Measurements from ENCODE around the gene SERTAD3. TPM values are rescaled to one million over a fixed set of nuclear protein-coding genes. Genes with fewer than 3 reads are reported as not detected.
"Not testable (repeated sequence)": the region's sequence is repeated elsewhere in the genome, so short reads cannot be mapped to it uniquely, and the experiment has no call there.

The SERTAD3 gene
- polyA plus RNA-seq, 1 of the 3 experiments (the other 2 are of a cell fraction): 11.3 TPM

DNA sequence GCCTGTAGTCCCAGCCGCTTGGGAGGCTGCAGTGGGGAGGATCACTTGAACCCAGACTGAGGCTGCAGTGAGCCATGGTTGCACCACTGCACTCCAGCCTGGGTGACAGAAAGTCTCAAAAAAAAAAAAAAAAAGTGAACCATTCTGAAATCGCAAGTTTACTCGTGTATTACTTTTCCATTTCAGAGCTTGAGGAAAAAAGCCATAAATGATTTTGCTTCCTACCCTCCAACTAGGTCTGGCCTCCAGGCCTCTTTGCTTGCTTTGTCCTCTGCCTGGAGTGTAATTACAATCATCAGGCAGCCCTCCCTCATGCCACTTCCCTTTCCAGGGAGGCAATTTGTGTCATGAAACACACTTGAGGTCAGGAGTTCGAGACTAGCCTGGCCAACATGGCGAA is 12.9 kb upstream of the SERTAD3 start:
- Histone ChIP-seq H3K9ac (no peak overlapping the region), H2AFZ (ENCODE audit: low read depth) (no peak overlapping the region), H3K27ac (ENCODE audit: low read depth in 2 of 2, low read length in 1 of 2) (no peak overlapping the region), H3F3A (replicated peaks; ENCODE audit: insufficient read depth) (peaks cover 5% of the 10 kb centered on the region), H4K20me1 (ENCODE audit: insufficient read depth) (no peaks in the 10 kb centered on the region), H3K9me2 (no peaks in the 10 kb centered on the region), H3K9me3 (no peaks in the 10 kb centered on the region), H3K27me3 (ENCODE audit: insufficient read depth) (no peaks in the 10 kb centered on the region), H3K4me2 (no peak overlapping the region), H3K4me1 (ENCODE audit: control insufficient read depth in 1 of 2, insufficient read depth in 2 of 2, low read depth in 1 of 2, low read length in 1 of 2) (no peaks in the 10 kb centered on the region), H3K79me2 (ENCODE audit: insufficient read depth) (no peaks in the 10 kb centered on the region), H3K36me3 (replicated peaks in 1 of 2; ENCODE audit: control insufficient read depth in 1 of 2, insufficient read depth in 2 of 2, low read length in 1 of 2) (peaks cover 0 to 3% of the 10 kb centered on the region in 2 experiments), H3K4me3 (ENCODE audit: low read depth in 2 of 2, low read length in 1 of 2) (no peak overlapping the region)
- ChIA-PET CTCF (interaction anchor here (0.9 to 1.6 kb wide), 4 partner anchors 73 to 178 kb away, joined by 3 to 5 read pairs (median 3); no protein-coding TSS in a partner anchor), POLR2A (interaction anchor here (1.1 kb wide), 1 partner anchor 9 kb away, joined by 3 read pairs; the partner anchor contains the start of gene BLVRB)
- no peak for TF ChIP-seq TAF1 (IDR thresholded peaks at IDR 0.05; ENCODE audit: borderline replicate concordance, low read depth, low read length)
- TF ChIP-seq, protein P1, sequence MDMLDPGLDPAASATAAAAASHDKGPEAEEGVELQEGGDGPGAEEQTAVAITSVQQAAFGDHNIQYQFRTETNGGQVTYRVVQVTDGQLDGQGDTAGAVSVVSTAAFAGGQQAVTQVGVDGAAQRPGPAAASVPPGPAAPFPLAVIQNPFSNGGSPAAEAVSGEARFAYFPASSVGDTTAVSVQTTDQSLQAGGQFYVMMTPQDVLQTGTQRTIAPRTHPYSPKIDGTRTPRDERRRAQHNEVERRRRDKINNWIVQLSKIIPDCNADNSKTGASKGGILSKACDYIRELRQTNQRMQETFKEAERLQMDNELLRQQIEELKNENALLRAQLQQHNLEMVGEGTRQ (IDR thresholded peaks at IDR 0.05; ENCODE audit: borderline replicate concordance, low read depth, low read length): no peak
- TF ChIP-seq CHD2 (IDR thresholded peaks at IDR 0.05; ENCODE audit: low read length, partially characterized antibody): no peak
- no peak for TF ChIP-seq FOSL2 (IDR thresholded peaks at IDR 0.05; ENCODE audit: borderline replicate concordance, low read depth)
- TF ChIP-seq, protein P2, sequence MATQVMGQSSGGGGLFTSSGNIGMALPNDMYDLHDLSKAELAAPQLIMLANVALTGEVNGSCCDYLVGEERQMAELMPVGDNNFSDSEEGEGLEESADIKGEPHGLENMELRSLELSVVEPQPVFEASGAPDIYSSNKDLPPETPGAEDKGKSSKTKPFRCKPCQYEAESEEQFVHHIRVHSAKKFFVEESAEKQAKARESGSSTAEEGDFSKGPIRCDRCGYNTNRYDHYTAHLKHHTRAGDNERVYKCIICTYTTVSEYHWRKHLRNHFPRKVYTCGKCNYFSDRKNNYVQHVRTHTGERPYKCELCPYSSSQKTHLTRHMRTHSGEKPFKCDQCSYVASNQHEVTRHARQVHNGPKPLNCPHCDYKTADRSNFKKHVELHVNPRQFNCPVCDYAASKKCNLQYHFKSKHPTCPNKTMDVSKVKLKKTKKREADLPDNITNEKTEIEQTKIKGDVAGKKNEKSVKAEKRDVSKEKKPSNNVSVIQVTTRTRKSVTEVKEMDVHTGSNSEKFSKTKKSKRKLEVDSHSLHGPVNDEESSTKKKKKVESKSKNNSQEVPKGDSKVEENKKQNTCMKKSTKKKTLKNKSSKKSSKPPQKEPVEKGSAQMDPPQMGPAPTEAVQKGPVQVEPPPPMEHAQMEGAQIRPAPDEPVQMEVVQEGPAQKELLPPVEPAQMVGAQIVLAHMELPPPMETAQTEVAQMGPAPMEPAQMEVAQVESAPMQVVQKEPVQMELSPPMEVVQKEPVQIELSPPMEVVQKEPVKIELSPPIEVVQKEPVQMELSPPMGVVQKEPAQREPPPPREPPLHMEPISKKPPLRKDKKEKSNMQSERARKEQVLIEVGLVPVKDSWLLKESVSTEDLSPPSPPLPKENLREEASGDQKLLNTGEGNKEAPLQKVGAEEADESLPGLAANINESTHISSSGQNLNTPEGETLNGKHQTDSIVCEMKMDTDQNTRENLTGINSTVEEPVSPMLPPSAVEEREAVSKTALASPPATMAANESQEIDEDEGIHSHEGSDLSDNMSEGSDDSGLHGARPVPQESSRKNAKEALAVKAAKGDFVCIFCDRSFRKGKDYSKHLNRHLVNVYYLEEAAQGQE (IDR thresholded peaks at IDR 0.05; ENCODE audit: low read depth, low read length): no peak
- TF ChIP-seq RFX5 (IDR thresholded peaks at IDR 0.05; ENCODE audit: low read length): no peak
- TF ChIP-seq, protein P3, sequence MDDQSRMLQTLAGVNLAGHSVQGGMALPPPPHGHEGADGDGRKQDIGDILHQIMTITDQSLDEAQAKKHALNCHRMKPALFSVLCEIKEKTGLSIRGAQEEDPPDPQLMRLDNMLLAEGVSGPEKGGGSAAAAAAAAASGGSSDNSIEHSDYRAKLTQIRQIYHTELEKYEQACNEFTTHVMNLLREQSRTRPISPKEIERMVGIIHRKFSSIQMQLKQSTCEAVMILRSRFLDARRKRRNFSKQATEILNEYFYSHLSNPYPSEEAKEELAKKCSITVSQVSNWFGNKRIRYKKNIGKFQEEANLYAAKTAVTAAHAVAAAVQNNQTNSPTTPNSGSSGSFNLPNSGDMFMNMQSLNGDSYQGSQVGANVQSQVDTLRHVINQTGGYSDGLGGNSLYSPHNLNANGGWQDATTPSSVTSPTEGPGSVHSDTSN (IDR thresholded peaks at IDR 0.05): no peak
- TF ChIP-seq, protein P4, sequence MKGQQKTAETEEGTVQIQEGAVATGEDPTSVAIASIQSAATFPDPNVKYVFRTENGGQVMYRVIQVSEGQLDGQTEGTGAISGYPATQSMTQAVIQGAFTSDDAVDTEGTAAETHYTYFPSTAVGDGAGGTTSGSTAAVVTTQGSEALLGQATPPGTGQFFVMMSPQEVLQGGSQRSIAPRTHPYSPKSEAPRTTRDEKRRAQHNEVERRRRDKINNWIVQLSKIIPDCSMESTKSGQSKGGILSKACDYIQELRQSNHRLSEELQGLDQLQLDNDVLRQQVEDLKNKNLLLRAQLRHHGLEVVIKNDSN (IDR thresholded peaks at IDR 0.05; ENCODE audit: borderline replicate concordance, low read depth): no peak
- no peak for TF ChIP-seq POLR2AphosphoS5 (IDR thresholded peaks at IDR 0.05; ENCODE audit: low read depth, low read length)
- no peak for TF ChIP-seq RAD21 (IDR thresholded peaks at IDR 0.05; ENCODE audit: low read length)
- no peak for TF ChIP-seq JUND (IDR thresholded peaks at IDR 0.05)
- TF ChIP-seq GABPA (IDR thresholded peaks at IDR 0.05; ENCODE audit: low read depth): no peak
- TF ChIP-seq GATA2 (CRISPR knock-in tag; IDR thresholded peaks at IDR 0.05): no peak
- no peak for TF ChIP-seq TEAD4 (IDR thresholded peaks at IDR 0.05; ENCODE audit: borderline replicate concordance, insufficient read depth)
- TF ChIP-seq, protein P5, sequence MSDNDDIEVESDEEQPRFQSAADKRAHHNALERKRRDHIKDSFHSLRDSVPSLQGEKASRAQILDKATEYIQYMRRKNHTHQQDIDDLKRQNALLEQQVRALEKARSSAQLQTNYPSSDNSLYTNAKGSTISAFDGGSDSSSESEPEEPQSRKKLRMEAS (IDR thresholded peaks at IDR 0.05; ENCODE audit: low read depth): no peak
- TF ChIP-seq TCF12 (IDR thresholded peaks at IDR 0.05): no peak
- WGBS (ENCODE audit: low lambda C conversion rate): 94% methylated on average over 5 of the region's 5 CpGs
- DNase-seq: no peak

DNA sequence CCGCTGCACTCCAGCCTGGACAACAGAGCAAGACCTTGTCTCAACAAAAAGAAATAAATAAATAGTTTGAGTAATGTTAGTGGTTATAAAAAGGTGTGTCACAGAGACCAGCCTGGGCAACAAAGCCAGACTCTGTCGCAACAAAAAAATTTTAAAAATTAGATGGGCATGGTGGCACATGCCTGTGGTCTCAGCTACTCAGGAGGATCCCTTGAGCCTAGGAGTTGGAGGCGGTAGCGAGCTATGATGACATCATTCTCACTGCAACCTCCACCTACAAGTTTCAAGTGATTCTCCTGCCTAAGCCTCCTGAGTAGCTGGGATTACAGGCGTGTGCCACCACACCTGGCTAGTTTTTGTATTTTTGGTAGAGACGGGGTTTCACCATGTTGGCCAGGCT is 9.8 kb upstream of the SERTAD3 start:
- H3K9me2 ChIP-seq; H3K27ac ChIP-seq (ENCODE audit: low read depth in 2 of 2, low read length in 1 of 2); H3K4me3 ChIP-seq (ENCODE audit: low read depth in 2 of 2, low read length in 1 of 2); H4K20me1 ChIP-seq (ENCODE audit: insufficient read depth); H3F3A ChIP-seq (replicated peaks; ENCODE audit: insufficient read depth); H3K4me2 ChIP-seq; DNase-seq; POLR2A ChIA-PET; H3K27me3 ChIP-seq (ENCODE audit: insufficient read depth); H3K9me3 ChIP-seq; H2AFZ ChIP-seq (ENCODE audit: low read depth); H3K9ac ChIP-seq; H3K4me1 ChIP-seq (ENCODE audit: control insufficient read depth in 1 of 2, insufficient read depth in 2 of 2, low read depth in 1 of 2, low read length in 1 of 2); H3K79me2 ChIP-seq (ENCODE audit: insufficient read depth); H3K36me3 ChIP-seq (replicated peaks in 1 of 2; ENCODE audit: control insufficient read depth in 1 of 2, insufficient read depth in 2 of 2, low read length in 1 of 2): not testable (repeated sequence)
- CTCF ChIA-PET: interaction anchor here (0.7 to 6.2 kb wide), 3 partner anchors 9 to 180 kb away, joined by 4 to 49 read pairs (median 6); partner anchors contain the start of gene SERTAD3
- WGBS (ENCODE audit: low lambda C conversion rate): 95% methylated on average over 6 of the region's 6 CpGs

Data from SK-N-SH (cell line).